GM11168 (cell line): Measurements from ENCODE around the gene SOWAHC.

Experiments used
- in situ Hi-C: fragments of 300-500 bp; cut with MboI; formaldehyde crosslinking; loops from one replicate; pipeline ENCODE4 v1.12.0; 2022; ENCODE audit warnings: low sequenced_read_pairs; ENCODE audit not compliant: unreplicated experiment

The SOWAHC gene

DNA sequence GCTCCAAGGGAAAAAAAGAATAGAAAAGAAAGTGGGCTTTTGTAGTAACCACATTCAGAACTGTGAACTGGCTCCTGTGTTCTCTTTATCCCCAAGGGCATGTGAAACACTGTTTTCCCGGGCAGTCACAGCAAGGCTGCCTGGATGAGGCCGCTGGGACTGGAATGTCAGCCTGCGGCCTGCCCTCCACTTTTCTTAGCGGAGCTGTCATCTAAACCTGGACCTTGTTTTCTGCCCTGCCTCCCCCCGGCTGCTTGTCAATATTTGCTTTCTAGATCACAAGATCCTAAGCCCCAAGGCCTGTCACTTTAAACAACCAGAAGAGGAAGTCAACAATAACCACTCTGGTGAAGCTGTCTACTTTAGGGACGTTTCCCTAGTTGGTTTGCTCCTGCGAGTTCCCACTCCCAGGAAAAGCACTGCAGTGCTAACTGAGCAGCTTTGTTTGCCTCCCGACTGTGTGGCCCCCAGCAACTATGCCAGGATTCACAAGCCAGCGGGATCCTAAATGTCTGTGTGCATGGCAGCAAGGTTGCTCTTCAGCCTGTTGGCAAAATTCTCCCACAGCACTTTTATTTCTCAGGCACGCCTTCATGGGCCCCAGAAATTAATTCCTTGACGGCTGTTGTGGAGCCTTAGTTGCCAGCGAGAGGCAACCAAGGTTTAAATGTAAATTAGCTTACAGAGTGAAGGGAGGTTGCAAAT is 30.6 kb downstream of the SOWAHC start:
- in situ Hi-C loops, result no loop called here

DNA sequence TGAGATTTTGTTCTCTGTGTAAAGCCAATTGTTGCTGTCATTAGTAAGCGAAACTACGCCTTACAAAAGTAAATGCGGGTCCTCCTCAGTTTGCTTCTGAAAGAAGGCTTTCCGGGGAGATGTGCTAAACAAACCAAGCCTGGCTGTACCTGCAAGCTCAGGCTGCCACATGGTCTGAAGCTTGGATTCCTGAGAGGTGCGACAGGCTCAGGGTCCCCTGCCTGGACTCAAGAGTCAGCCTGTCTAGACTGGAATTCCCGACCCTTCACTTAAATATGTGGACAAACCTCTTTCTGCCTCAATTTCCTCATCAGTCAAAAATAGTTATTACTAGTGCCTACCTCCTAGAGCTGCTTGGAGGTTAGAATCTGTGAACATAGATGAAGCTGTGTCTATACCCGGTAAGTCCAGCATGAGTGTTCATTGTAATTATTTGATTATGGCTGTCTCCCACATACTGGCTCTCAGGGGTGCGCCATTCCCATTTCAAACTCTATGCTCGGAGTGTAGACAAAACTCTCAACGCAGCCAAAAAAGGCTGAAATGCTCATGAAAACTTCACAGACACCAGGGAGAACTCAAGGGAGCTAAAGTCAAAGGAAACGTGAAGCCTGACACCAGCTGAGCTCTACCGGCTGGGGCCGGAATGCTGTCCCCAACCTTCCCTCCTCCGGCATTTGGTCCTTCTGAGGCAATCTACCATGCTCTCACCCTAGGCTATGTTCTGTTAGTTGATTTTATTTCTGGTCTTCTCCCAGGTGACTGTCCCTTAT is 31.4 kb downstream of the SOWAHC start:
- in situ Hi-C loops, result no loop called here

DNA sequence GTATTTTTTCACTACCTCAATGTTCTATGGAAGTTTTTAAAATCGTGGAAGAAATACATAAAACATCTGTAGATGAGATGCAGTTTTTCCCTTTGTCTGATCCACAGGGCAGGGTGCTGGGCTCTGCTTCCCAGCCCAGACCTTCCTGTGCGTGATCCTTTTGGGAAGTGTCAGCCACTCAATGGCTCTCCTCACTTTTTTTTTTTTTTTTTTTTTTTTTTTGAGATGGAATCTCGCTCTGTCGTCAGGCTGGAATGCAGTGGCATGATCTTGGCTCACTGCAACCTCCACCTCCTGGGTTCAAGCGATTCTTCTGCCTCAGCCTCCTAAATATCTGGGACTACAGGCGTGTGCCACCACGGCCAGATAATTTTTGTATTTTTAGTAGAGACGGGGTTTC is 32.8 kb downstream of the SOWAHC start:
- in situ Hi-C loops, result no loop called here

DNA sequence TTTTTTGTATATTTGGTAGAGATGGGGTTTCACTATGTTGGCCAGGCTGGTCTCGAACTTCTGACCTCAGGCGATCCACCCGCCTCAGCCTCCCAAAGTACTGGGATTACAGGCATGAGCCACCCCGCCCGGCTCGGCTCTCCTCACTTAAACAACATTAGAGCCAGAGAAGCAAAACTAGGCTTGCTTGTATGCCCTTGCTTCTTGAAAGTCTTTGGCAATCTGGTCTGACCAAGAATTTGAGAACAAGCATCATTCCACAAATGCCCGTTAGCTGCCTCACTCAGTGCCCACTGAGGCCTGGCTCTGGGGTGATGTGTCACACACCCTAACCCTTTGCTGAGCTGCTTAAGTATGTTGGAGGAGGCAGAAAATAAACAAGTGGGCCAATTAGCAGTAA is 33.5 kb downstream of the SOWAHC start:
- in situ Hi-C loops, result no loop called here

DNA sequence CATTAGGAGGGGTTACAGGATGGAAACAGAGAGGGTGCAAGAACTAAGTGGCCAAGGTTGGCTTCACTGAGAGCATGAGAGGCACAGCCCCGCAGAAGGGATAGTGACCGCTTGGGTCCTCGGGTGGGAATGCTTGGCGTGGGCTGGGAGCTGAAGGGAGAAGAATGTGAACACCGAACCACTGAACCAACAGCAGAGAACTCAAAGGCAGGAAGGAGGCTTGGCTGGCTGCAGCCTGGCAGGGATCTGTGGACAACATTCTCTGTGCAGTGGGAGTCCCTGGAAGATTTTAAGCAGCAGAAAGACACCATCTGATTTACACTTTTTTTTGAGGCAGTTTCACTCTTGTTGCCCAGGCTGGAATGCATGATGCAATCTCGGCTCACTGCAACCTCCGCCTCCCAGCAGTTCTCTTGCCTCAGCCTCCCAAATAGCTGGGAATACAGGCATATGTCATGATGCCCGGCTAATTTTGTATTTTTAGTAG is 33.9 kb downstream of the SOWAHC start:
- in situ Hi-C loops, result no loop called here

DNA sequence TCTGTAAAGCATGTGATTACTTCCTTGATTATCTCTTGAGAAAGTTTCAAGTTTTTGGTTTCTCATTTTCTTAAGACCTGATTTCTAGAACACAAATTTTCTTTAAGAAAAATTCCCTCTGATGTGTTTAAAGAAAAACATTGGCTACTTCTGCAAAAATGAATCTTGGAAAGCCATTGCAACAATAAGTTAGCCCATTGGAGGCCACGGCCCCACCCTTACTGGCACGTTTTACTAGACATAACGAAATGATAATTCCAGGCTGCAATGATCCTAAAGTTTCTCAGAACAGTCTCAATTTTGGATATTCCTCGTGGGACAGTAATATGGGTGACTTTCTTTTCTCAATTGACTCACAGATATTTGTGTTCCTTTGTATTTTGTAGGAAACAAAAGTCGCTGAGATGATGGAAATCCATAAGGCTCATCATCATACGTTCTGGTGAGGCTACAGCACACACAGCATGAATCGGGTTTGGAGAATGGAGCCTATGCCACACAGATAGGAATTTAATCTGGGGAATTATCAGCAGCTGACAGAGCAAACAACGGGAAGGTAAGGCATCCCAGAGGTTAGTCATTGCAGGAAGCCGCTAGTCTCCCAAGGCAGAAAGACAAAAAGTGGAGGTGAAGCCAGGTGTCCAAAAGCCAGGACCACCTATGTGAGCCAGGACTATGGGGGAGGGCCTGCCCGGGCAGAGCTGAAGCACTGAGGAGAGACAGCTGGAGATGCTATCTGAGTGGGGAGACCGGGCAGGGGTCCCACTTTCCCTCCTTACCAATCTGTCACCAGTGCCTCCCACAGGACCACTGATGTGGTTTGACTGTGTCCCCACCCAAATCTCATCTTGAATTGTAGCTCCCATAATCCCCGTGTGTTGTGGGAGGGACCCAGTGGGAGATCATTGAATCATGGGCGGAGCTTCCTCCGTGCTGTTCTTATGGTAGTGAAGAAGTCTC is 35.9 kb downstream of the SOWAHC start:
- in situ Hi-C loops, result no loop called here

DNA sequence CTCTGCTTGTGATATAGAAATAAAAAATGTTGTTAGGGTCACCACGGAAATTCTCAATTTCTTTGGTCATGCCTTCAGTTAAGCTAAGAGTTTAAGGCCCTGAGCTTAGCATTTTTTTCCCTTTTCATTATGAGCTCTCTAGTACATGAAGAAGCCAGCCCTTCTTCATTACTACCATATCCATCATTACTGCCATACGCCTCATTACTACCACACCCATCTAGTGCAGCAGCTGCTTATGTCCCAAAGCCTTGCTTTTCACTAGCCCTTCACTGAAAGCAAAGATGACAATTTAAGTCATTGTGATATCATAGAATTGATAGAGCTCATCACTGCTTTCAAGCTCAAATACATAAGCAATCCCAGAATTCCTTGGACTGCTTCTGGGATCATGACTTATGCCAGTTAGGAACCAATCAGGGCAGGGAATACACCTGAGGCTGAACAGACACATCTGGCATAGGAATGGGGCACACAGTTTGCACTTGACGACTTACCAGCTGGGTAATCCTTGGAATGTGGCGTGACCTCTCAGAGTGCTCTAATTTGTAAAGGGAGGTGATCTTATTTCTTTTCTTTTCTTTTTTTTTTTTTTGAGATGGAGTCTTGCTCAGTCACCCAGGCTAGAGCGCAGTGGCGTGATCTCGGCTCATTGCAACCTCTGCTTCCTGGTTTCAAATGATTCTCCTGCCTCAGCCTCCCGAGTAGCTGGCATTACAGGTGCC is 40.3 kb downstream of the SOWAHC start:
- in situ Hi-C loops, result no loop called here

DNA sequence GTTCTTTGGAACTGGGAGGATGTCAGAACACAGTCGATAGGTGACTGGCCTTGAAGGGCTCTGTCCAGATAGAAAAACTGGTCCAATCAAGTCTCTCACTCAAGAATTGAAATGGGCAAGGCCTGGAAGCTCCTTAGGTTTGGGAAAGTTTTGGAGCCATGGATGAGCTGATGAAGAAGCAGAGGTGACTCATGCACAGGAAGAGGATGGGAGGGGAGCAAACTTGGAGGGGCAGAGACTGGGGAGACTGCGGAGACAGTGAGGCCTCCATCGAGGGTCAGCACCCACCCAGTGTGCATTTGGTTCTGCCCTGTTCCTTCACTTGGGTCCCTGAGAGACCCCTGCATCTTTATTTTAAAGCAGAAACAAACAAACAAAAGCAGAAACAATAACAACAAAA is 41.1 kb downstream of the SOWAHC start:
- in situ Hi-C loops, result no loop called here

DNA sequence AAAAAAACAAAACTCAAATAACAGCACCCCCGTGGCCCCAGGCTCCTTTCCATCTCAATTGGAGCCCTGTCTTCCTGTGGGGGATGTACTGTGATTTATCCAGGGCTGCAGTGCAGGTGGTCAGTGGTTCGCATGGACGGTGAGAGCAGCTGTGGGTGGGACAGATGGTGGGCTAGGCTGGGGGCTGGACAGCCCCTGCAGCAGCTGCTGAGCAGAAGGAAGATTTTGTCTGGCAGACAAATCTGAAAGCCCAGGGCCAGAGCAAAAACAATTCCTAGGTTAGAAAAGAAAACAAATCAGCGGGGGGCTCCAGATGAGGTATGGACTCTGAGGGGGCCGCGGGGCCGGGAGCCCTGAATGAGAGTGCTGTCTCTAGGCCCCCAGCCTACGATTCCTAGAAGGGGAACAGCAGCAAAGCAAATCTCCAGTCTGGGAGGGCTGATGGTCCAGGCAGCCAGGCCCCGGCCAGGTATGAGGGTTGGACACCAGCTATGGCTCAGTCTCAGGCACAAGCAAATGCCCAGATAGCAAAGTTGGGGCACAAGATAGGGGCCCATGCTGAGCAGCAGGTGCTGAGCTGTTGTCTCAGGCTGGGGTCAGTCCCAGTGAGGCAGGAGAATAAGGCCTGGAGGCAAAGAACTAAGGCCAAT is 45.4 kb downstream of the SOWAHC start:
- in situ Hi-C loops, result no loop called here

DNA sequence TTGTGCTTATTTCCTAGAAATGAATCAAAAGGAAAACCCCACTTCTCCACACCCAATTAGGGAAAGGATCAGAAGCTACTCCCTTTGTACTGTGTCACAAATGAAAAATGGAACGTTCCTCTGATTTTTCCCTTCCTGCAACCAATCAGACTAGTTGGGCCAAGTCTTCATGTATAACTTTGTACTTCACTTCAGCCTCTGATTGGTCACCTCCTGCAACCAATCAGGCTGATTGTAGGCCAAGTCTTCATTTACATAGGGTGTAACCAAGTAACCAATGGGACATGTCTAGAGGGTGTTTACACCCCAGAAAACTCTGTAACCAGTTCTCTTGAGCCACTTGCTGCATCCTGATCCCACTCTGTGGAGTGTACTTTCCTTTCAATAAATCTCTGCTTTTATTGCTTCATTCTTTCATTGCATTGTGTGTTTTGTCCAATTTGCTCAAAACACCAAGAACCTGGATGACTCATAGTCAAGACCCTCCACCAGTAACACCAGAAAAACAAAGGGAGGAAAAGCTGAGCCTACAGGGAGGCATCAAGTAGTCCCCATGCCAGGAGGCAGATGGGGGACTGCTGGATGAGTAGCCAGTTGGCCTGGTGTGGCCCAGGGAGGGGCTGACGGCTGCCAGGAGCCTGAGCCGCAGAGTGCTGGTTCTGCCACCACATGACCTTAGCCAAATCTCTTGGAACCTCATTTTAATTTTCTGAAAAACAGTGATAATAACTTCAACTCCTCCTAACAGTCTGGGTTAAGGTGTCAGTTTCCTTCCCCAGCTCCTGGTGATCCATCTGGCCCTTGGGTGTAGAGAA is 46.1 kb downstream of the SOWAHC start:
- in situ Hi-C loops, result no loop called here

DNA sequence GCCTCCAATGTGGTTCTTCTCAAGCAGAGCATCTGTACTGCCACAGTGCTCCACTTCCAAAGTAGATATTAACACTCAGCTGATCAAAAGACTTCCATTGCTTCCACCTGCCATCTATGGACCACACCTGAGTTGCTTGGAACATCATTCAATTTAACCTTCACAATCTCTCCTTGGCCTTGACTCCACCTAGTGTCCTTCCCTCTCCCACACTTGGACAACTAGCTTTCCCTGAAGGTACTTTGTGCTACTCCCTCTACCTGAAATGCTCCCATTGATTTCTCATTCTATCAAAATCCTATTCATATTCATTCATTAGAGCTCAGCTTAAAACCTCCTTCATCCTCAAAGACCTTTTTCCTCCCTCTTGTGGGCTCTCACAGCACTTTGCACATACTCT is 48.7 kb downstream of the SOWAHC start:
- in situ Hi-C loops, result no loop called here

DNA sequence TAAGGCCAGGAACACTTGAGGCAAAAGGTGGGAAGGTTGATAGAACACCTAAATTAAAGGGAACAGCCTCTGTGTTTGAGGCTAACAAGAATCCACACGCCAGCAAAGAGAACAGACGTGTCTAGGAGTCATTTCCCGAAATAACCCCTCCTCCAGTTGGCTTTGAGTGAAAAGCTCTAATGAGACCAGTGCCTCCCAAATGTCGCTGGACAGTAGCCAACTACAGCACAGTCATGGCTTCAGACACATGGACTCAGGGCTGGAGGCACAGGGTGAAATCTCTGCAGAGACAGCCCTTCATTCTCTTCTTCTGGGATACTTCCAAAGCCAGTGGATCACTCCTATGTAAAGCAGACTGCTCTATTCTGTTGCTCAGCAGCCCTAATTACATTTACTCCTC is 49.6 kb downstream of the SOWAHC start:
- in situ Hi-C loops, result no loop called here

DNA sequence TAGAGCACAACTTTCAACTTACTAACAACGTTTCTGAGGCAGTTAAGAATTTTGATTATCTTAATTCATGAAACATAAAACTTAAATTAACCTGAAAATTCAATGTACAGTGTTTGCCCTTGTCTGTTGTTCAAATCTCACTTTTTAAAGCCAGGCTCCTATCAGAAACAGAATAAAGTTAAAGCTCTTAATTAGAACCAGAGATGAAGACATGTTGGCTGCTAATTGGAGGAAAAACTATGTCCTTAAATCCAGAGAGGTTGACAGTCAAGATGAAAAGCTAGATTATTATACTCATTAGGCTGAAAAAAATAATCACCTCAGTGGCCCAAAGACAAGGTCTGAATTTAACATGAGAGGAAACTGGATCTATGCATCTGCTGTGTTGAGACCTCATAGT is 52.3 kb downstream of the SOWAHC start:
- in situ Hi-C loops, result no loop called here
